SKM-1 treated with dmso at 0.1 percent for 144 hours (cell line): ENCODE results near the gene KCNG2.

ENCODE experiments used
- DNase-seq: peaks from one replicate; lab custom pipeline; 2025; ENCODE audit not compliant: unreplicated experiment; lab: John Stamatoyannopoulos, UW

Gene KCNG2

GRCh38 chr18:79818036-79818435 lies 20.3 kb downstream of the KCNG2 start:
- DNase-seq, result no peak

GRCh38 chr18:79818631-79819030 lies 20.9 kb downstream of the KCNG2 start:
- DNase-seq, result no peak

- DNase-seq, result no peak
Observed at GRCh38 chr18:79819064-79819967, 21.6 kb downstream of the KCNG2 start.

- DNase-seq, result peak; percentile 93
Observed at GRCh38 chr18:79819968-79820351, 22.2 kb downstream of the KCNG2 start.

- DNase-seq, result peak; percentile 43
Observed at GRCh38 chr18:79823120-79823519, 25.4 kb downstream of the KCNG2 start.

- no peak for DNase-seq
Observed at GRCh38 chr18:79825913-79826312, 28.2 kb downstream of the KCNG2 start.

- DNase-seq, result no peak
Observed at GRCh38 chr18:79826966-79827365, 29.2 kb downstream of the KCNG2 start.

GRCh38 chr18:79828258-79828657 lies 30.5 kb downstream of the KCNG2 start:
- no peak for DNase-seq

- no peak for DNase-seq
Observed at GRCh38 chr18:79829136-79829854, 31.6 kb downstream of the KCNG2 start.

- DNase-seq, result no peak
Observed at GRCh38 chr18:79832169-79832568, 34.4 kb downstream of the KCNG2 start.

- no peak for DNase-seq
Observed at GRCh38 chr18:79834834-79835233, 37.1 kb downstream of the KCNG2 start.

- DNase-seq, result no peak
Observed at GRCh38 chr18:79841936-79842335, 44.2 kb downstream of the KCNG2 start.

GRCh38 chr18:79844999-79845563 lies 47.3 kb downstream of the KCNG2 start:
- DNase-seq, result no peak

GRCh38 chr18:79846936-79847557 lies 49.3 kb downstream of the KCNG2 start:
- no peak for DNase-seq

- no peak for DNase-seq
Observed at GRCh38 chr18:79847606-79848293, 50.0 kb downstream of the KCNG2 start.

- no peak for DNase-seq
Observed at GRCh38 chr18:79848294-79848578, 50.5 kb downstream of the KCNG2 start.

- no peak for DNase-seq
Observed at GRCh38 chr18:79848579-79849327, 51.0 kb downstream of the KCNG2 start.

GRCh38 chr18:79849328-79850207 lies 51.8 kb downstream of the KCNG2 start:
- DNase-seq, result no peak

GRCh38 chr18:79850731-79851130 lies 53.0 kb downstream of the KCNG2 start:
- DNase-seq, result no peak
